Measurements from ENCODE around the gene FBXO34.

Gene FBXO34

DNA sequence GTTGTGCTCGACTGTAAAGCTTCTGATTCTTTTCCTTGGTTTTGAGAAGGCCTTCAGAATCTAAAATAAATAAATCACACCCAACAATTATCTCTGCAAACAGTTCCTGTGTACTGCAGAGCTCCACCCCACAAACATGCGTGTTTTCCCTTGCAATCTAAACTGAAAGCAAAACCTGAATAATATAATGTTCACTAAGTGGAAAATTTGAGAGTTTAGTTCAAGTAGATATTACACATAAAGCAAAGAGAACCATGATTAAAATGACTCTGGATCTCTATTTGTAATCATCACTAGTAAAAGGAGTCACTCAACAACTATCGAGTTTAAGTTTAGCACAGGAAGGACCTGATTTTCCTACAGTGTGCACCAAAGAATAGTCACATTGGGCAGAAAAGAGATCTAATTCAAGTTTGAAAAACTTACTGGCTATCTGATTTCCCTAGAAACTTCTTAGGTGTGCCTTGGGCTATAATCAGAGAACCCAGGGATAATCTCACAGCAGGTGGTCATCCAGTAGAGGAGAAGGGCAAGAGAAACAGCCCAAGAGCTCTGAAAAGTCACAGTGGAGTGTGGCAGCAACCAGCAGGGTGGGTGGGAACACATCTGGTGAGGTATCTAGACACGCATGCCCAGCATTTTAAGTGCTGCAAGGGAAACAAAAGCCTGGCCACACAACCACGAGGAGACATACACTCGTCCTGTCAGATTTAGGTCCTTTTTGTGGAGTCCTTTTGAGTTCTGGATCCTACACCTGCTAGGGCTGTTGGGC is 115.0 kb downstream of the FBXO34 start:
- DNase-seq = no peak

DNA sequence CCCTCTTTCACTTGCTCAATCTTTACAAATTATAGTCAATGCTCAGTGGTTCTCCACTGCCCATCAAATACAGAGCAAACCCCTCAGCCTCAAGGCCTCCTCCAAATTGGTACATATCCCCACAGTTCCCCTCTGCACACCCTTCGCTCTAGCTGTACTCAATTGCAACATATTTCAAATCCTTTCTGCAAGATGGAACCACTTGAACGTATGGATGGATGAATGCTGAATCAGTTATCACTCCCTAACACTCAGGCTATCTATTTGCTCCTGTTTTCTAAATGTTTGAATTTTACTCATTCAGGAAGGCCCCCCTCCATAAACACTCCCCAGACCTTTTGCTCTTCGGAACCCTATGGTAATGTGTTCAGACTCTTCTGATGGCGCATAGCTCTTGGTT is 115.9 kb downstream of the FBXO34 start:
- DNase-seq = no peak

DNA sequence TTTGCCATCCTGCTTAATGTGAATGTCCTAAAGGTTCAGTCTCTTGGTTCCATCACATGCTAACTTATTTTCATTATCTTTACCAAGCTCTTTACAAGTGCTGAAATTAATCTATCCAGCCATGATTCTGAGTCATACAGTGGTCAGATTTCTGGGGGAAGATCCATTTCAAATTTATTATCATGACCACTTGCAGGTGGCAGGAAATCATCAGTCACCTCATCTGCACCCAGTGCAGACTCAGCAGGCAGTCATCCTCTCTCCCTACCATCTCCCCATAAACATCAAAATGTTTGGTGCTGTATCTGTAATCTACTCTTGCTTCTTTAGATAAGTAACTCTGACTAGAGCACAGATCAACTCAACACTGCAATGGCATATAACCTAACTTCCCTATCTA is 116.9 kb downstream of the FBXO34 start:
- no peak for DNase-seq

DNA sequence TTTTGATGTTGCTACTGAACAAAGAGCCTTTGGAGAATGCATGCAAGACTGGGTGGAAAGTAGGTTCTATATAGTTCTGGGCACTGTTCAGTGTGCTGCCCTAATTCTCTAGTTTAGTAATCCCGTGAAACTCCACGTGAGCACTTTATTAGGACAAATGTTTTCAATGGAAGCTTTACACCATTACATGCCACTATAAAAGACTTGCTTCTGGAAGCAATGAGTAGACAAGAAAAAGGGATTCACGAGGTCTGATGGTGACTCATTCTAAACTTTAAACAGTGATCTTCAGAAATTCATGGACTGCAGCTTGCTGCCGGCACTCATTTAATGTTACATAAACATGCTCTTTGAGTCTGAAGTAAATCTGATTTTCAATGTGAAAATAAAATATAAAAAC is 118.1 kb downstream of the FBXO34 start:
- no peak for DNase-seq

DNA sequence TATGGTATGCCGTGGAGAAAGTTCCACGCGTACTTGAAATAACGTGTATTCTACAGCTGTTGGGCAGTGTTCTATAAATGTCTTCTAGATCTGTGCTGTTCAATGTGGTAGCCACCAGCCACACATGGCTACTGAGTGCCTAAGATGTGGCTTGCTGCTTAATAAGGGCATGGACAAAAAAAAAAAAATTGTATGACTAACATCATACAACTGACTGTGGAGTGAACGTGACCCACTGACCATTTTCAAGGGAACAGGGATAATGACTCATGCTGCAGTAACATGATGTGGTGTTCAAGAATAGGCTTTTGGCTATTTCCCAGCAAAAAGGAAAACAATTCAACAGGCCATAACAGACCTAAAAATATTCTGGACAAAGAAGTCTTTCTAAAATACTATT is 127.5 kb downstream of the FBXO34 start:
- no peak for DNase-seq

DNA sequence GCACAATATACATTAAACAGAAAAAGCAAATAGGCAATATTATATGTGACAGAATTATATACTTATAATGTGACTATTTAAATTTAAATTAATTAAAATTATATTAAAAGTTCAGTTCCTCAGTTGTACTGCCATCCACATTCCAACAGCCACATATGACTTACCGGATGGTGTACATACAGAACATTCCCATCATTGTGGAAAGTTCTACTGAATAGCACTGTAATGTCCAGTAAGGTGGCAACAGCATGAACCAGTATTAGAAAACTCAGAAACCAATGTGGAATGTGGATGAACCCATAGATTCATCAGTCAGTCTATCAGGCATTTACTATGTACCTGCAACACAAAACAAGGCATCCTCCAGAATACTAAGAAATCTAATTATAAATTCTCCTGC is 128.0 kb downstream of the FBXO34 start:
- DNase-seq = no peak

DNA sequence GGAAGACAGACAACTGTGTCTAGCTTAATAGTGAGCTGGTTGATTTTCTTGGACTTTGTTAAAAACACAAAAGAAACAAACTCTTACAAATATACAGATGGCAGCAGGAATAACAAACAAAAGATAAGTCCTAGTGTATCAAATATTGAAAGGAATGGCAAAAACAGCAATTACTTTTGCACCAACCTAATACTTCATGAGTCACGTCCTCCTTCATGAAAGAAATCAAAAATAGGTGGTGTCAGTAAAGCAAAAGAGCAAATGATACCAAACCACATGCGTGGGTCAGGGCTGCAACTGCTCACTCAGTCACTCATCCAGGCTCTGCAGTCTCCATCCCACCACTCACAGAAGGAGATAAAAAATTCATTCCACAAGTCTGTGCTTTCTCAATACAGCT is 128.6 kb downstream of the FBXO34 start:
- no peak for DNase-seq

DNA sequence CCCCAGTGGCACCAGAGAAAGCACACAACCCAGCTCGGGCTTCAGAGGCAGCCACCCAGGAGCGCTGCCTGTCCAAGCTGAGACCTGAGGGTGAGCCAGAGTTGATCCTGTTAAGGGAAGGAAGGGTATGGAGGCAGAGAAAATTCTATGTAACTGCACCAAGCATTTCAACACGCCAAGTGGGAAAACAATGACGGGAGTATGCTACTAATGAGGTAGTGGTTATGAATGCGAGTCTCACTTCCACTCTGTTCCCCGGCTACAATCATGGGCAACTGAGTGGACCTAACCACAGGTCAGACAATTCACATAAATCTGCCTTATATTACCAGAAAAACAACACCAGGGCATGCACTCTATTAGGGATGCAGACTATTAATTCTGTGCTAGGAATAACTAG is 130.5 kb downstream of the FBXO34 start:
- no peak for DNase-seq

Data from activated CD4-positive, alpha-beta T cell treated with anti-CD3 and anti-CD28 coated beads, Interleukin-2, Interleukin-6, amounts not matched to agents 100 ng/mL and 50 ng/mL, durations not matched to agents 16 hours and 8 hours (primary cell).